Activated T-helper 1 cell treated with anti-CD3 and anti-CD28 coated beads, Interleukin-12 subunit alpha, Interleukin-12 subunit beta, Interleukin-2, Interleukin-4 antibody, amounts not matched to agents 30 ng/mL and 10 ng/mL and 1 ng/mL, durations not matched to agents 14 hours and 24 hours and 36 hours (primary cell): ENCODE results near the gene CELA3B. TPM values are rescaled to one million over a fixed set of nuclear protein-coding genes. Genes with fewer than 3 reads are reported as not detected.
"Not testable (repeated sequence)": the region's sequence is repeated elsewhere in the genome, so short reads cannot be mapped to it uniquely, and the experiment has no call there.

Experiments used
- DNase-seq: peaks from one replicate; pipeline ENCODE4 v3.0.0; 2021; ENCODE audit warnings: low spot score
- H3K27ac Mint-ChIP-seq: one replicate; pipeline ENCODE4 v1.8.0; 2021; ENCODE audit warnings: mild to moderate bottlenecking, mixed read lengths
- H3K27me3 Mint-ChIP-seq: one replicate; pipeline ENCODE4 v1.8.0; 2022; ENCODE audit warnings: mild to moderate bottlenecking, moderate library complexity, mixed read lengths; ENCODE audit not compliant: insufficient read depth
- H3K36me3 Mint-ChIP-seq: one replicate; pipeline ENCODE4 v1.8.0; 2021; ENCODE audit warnings: low read depth, mixed read lengths
- H3K4me1 Mint-ChIP-seq: one replicate; pipeline ENCODE4 v1.8.0; 2021; ENCODE audit warnings: low read depth, mixed read lengths
- H3K4me3 Mint-ChIP-seq: one replicate; pipeline ENCODE4 v1.8.0; 2021; ENCODE audit warnings: mild to moderate bottlenecking, moderate library complexity, mixed read lengths
- H3K9me3 Mint-ChIP-seq: one replicate; pipeline ENCODE4 v1.8.0; 2021; ENCODE audit warnings: mixed read lengths
- intact Hi-C: fragments of 100-400 bp; cut with micrococcal nuclease; formaldehyde crosslinking; loops from one replicate; pipeline ENCODE4 v1.15.1; 2024
- total RNA-seq: library from RNA; stranded (reverse); gene quantifications from 2 replicates; pipeline ENCODE4 v1.2.3, GENCODE V29; 2022

CELA3B gene
- total RNA-seq, 1 donor from 2014 or later: not detected

GRCh38 chr1:22012752-22013151, 35.9 kb downstream of the CELA3B start:
- H3K4me3 Mint-ChIP-seq, H3K9me3 Mint-ChIP-seq, H3K4me1 Mint-ChIP-seq, H3K36me3 Mint-ChIP-seq, H3K27me3 Mint-ChIP-seq, intact Hi-C loops, DNase-seq, H3K27ac Mint-ChIP-seq: not testable (repeated sequence)

- H3K4me1 Mint-ChIP-seq: peaks cover 13% of the 10 kb centered on the region
- H3K36me3 Mint-ChIP-seq: not testable (repeated sequence)
These were observed 37.9 kb downstream of the CELA3B start for GRCh38 chr1:22014575-22015206.

DNA sequence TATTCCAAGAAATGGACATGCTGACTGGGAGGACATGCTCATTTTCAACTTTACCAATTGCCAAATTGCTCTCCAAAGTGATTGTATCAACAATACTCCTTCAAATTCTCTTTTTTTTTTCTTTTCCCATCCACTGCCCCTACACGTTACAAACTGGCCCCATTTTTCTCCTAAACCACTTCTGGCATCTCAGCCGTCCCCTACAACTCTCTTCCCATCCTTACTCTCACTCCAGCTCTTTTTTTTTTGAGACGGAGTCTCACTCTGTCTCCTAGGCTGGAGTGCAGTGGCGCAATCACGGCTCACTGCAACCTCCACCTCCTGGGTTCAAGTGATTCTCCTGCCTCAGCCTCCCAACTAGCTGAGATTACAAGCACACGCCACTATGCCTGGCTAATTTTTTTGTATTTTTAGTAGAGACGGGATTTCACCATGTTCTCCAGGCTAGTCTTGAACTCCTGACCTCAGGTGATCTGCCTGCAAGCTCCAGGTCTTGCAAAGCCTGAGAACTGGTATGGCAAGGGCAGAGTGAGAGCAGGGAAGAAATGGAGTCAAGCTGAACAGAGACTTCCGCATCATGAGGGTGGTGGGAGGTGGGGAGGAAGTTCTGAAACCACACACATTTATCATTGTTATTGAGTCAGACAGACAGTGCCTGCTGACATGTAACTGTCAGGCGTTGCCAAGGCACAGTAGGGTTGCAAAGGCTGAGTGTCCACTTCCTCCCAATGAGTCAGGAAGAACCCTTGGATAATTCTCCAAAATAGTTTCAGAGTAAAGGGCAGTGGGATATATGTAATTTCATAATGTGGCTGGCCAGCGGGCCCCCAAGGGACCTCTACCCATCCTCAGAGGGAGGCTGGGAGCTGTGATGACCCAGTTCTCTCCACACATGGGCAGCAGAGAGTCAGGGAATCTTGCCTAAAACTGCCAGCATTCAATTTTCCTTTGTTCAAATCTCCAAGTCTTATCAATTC, 42.0 kb downstream of the CELA3B start:
- peak; percentile 70 for DNase-seq
- intact Hi-C loops: loop anchor here (1.0 kb wide), 3 partner anchors 34 to 236 kb away; partner anchors contain the start of gene USP48
- Mint-ChIP-seq H3K27ac (peak overlapping the region; percentile 96), H3K4me3 (peak overlapping the region; percentile 32), H3K9me3 (no peaks in the 10 kb centered on the region), H3K27me3 (peaks cover 3% of the 10 kb centered on the region), H3K4me1 (peaks cover 22% of the 10 kb centered on the region), H3K36me3 (no peaks in the 10 kb centered on the region)

More at GRCh38 chr1:22014575-22015206, 37.9 kb downstream of the CELA3B start:
- DNase-seq, H3K27me3 Mint-ChIP-seq, H3K4me3 Mint-ChIP-seq, H3K27ac Mint-ChIP-seq, intact Hi-C loops, H3K9me3 Mint-ChIP-seq: not testable (repeated sequence)

GRCh38 chr1:22021061-22021460, 44.2 kb downstream of the CELA3B start:
- Mint-ChIP-seq H3K4me3 (no peak overlapping the region), H3K4me1 (peaks cover 33% of the 10 kb centered on the region), H3K27me3 (no peaks in the 10 kb centered on the region), H3K27ac (no peak overlapping the region), H3K36me3 (peaks cover 2% of the 10 kb centered on the region), H3K9me3 (no peaks in the 10 kb centered on the region)
- no peak for DNase-seq
- intact Hi-C loops: no loop called here

DNA sequence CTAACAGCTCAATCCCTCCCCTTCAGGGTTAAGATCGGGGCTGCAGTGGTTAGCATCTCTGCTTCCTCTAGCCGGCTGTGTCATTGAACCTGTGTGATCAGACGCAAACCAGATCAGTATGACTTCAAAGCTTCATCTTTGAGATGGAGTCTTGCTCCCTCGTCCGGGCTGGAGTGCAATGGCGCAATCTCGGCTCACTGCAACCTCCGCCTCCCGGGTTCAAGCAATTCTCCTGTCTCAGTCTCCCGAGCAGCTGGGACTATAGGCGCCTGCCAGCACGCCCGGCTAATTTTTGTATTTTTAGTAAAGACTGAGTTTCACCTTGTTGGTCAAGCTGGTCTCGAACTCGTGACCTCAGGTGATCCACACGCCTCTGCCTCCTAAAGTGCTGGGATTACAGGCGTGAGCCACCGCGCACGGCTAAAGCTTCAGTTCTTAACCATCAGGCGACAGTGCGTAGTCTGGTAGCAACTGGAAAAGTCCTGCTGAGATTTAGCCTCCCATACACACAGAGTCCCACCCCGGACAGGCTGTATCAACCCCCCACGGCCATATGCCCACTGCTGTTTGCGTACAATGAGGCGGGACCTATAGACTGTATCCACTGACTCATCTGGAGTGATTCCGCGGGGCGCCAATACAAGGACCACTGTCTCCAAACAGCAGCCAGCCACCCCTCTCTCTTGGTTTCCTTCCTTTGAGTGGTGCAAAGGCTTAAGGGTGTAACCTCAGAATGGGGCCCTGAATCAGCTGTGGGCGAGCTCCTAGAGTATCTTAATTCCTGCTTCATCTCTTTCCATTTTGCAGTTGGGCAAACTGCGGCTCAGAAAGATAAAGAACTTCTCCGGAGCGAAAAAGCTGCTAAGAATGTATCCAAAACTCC, 47.9 kb downstream of the CELA3B start:
- Mint-ChIP-seq H3K4me3 (peak overlapping the region; percentile 99), H3K9me3 (no peaks in the 10 kb centered on the region), H3K4me1 (peaks cover 47% of the 10 kb centered on the region), H3K27me3 (no peaks in the 10 kb centered on the region), H3K27ac (peak overlapping the region; percentile 100), H3K36me3 (peaks cover 6% of the 10 kb centered on the region)
- peak; percentile 71 for DNase-seq
- intact Hi-C loops: loop anchor here (1.0 to 5.0 kb wide), 7 partner anchors 15 to 732 kb away; partner anchors contain the start of genes CDC42, ECE1 and USP48

GRCh38 chr1:22025368-22026155, 48.7 kb downstream of the CELA3B start:
- intact Hi-C loops: loop anchor here (1.0 to 5.0 kb wide), 7 partner anchors 14 to 733 kb away; partner anchors contain the start of genes CDC42, ECE1 and USP48
- no peaks in the 10 kb centered on the region for H3K9me3 Mint-ChIP-seq
- H3K27me3 Mint-ChIP-seq: no peaks in the 10 kb centered on the region
- peaks cover 6% of the 10 kb centered on the region for H3K36me3 Mint-ChIP-seq
- DNase-seq: peak; percentile 90
- H3K4me1 Mint-ChIP-seq: peaks cover 55% of the 10 kb centered on the region
- peak overlapping the region; percentile 100 for H3K27ac Mint-ChIP-seq
- peak overlapping the region; percentile 99 for H3K4me3 Mint-ChIP-seq

- no peak for DNase-seq
- Mint-ChIP-seq H3K4me3 (peak overlapping the region; percentile 99), H3K27me3 (no peaks in the 10 kb centered on the region), H3K9me3 (no peaks in the 10 kb centered on the region), H3K4me1 (peaks cover 66% of the 10 kb centered on the region), H3K36me3 (peaks cover 6% of the 10 kb centered on the region), H3K27ac (peak overlapping the region; percentile 100)
- intact Hi-C loops: loop anchor here (5.0 kb wide), 1 partner anchor 735 kb away; the partner anchor contains the start of gene ECE1
These were observed 50.1 kb downstream of the CELA3B start for GRCh38 chr1:22026924-22027289.

GRCh38 chr1:22030057-22030456, 53.2 kb downstream of the CELA3B start:
- H3K36me3 Mint-ChIP-seq: peaks cover 6% of the 10 kb centered on the region
- no peaks in the 10 kb centered on the region for H3K27me3 Mint-ChIP-seq
- H3K4me1 Mint-ChIP-seq: peaks cover 56% of the 10 kb centered on the region
- H3K9me3 Mint-ChIP-seq: no peaks in the 10 kb centered on the region
- intact Hi-C loops: no loop called here
- no peak overlapping the region for H3K4me3 Mint-ChIP-seq
- DNase-seq: no peak
- peak overlapping the region; percentile 10 for H3K27ac Mint-ChIP-seq

GRCh38 chr1:22030473-22030872, 53.7 kb downstream of the CELA3B start:
- no peak overlapping the region for H3K4me3 Mint-ChIP-seq
- DNase-seq: no peak
- no peaks in the 10 kb centered on the region for H3K27me3 Mint-ChIP-seq
- intact Hi-C loops: no loop called here
- H3K4me1 Mint-ChIP-seq: peaks cover 56% of the 10 kb centered on the region
- peaks cover 6% of the 10 kb centered on the region for H3K36me3 Mint-ChIP-seq
- peak overlapping the region; percentile 10 for H3K27ac Mint-ChIP-seq
- no peaks in the 10 kb centered on the region for H3K9me3 Mint-ChIP-seq

- peak; percentile 56 for DNase-seq
- H3K4me1 Mint-ChIP-seq: peaks cover 48% of the 10 kb centered on the region
- H3K27ac Mint-ChIP-seq: peak overlapping the region; percentile 71
- H3K4me3 Mint-ChIP-seq: peak overlapping the region; percentile 48
- intact Hi-C loops: no loop called here
- H3K36me3 Mint-ChIP-seq: peaks cover 4% of the 10 kb centered on the region
- H3K9me3 Mint-ChIP-seq: no peaks in the 10 kb centered on the region
- H3K27me3 Mint-ChIP-seq: no peaks in the 10 kb centered on the region
These were observed 54.6 kb downstream of the CELA3B start for GRCh38 chr1:22031214-22031962.

GRCh38 chr1:22034834-22035233, 58.0 kb downstream of the CELA3B start:
- H3K4me1 Mint-ChIP-seq: peaks cover 46% of the 10 kb centered on the region
- H3K27ac Mint-ChIP-seq, H3K36me3 Mint-ChIP-seq, DNase-seq, H3K27me3 Mint-ChIP-seq, H3K9me3 Mint-ChIP-seq, intact Hi-C loops, H3K4me3 Mint-ChIP-seq: not testable (repeated sequence)
